OCI-LY3 (cell line): Measurements from ENCODE around the gene BACE2.

Source experiments
- H2AFZ ChIP-seq: fragments of 200-600, 300-600 bp; shearing (Covaris generic); 2 replicates; pipeline ENCODE4 v1.6.0; 2014; ENCODE audit warnings: antibody characterized with exemption, low read depth, low read length
- H3K27ac ChIP-seq: fragments of 200-600, 300-600 bp; sonication (generic); 2 replicates; pipeline ENCODE4 v1.5.1; 2014; ENCODE audit warnings: mild to moderate bottlenecking, low read length, moderate library complexity, mixed read lengths
- H3K27me3 ChIP-seq: fragments of 200-600, 300-600 bp; sonication (generic); 2 replicates; pipeline ENCODE4 v1.6.1; 2014; ENCODE audit warnings: low read depth, low read length, mixed read lengths
- H3K36me3 ChIP-seq: fragments of 200-600, 300-600 bp; sonication (generic); replicated peaks from 2 replicates; pipeline ENCODE3; 2014; ENCODE audit warnings: low read depth, low read length, mixed read lengths
- H3K4me1 ChIP-seq: fragments of 300-600, 200-600 bp; sonication (generic); 2 replicates; pipeline ENCODE4 v1.6.1; 2014; ENCODE audit warnings: low read length, mixed read lengths
- H3K4me2 ChIP-seq: fragments of 200-600, 300-600 bp; sonication (generic); 2 replicates; pipeline ENCODE4 v1.6.1; 2014; ENCODE audit warnings: low read length, mixed read lengths
- H3K4me3 ChIP-seq: fragments of 300-600, 200-600 bp; sonication (generic); 2 replicates; pipeline ENCODE4 v1.5.1; 2014; ENCODE audit warnings: antibody characterized with exemption, mild to moderate bottlenecking, low read length, moderate library complexity
- H3K79me2 ChIP-seq: fragments of 300-600, 200-600 bp; shearing (Covaris generic); 2 replicates; pipeline ENCODE4 v1.6.1; 2014; ENCODE audit warnings: mild to moderate bottlenecking, low read length, mixed read lengths
- H3K9ac ChIP-seq: fragments of 300-600, 200-600 bp; shearing (Covaris generic); 2 replicates; pipeline ENCODE4 v1.6.0; 2014; ENCODE audit warnings: mild to moderate bottlenecking, low read length, moderate library complexity
- H3K9me3 ChIP-seq: fragments of 200-600, 300-600 bp; shearing (Covaris generic); 2 replicates; pipeline ENCODE4 v1.6.1; 2014; ENCODE audit warnings: low read length, mixed read lengths; ENCODE audit not compliant: insufficient read depth
- H4K20me1 ChIP-seq: fragments of 200-600, 300-600 bp; sonication (generic); 2 replicates; pipeline ENCODE4 v1.6.1; 2016; ENCODE audit warnings: low read length, mixed read lengths; ENCODE audit not compliant: insufficient read depth
- CTCF ChIP-seq: fragments of 200-600, 300-600 bp; sonication (generic); IDR thresholded peaks from 2 replicates; pipeline ENCODE4 v1.5.1; 2014; ENCODE audit warnings: antibody characterized with exemption, low read length, low read depth
- EZH2phosphoT487 ChIP-seq: fragments of 200-600 bp; shearing (Covaris generic); IDR thresholded peaks from 2 replicates; pipeline ENCODE4 v1.6.1; 2018; ENCODE audit warnings: antibody characterized with exemption, mixed run types, low read depth

The BACE2 gene

GRCh38 chr21:41185802-41186201, 17.8 kb downstream of the BACE2 start:
- Histone ChIP-seq H3K36me3 (no peaks in the 10 kb centered on the region), H3K27ac (no peak overlapping the region), H2AFZ (no peak overlapping the region), H4K20me1 (no peaks in the 10 kb centered on the region), H3K9ac (no peak overlapping the region), H3K79me2 (no peaks in the 10 kb centered on the region), H3K4me2 (no peak overlapping the region), H3K9me3 (no peaks in the 10 kb centered on the region), H3K4me1 (no peaks in the 10 kb centered on the region), H3K4me3 (no peak overlapping the region), H3K27me3 (no peaks in the 10 kb centered on the region)
- TF ChIP-seq EZH2phosphoT487, result no peak
- no peak for TF ChIP-seq CTCF

GRCh38 chr21:41186755-41187536, 19.0 kb downstream of the BACE2 start:
- H2AFZ ChIP-seq, result no peak overlapping the region
- H3K79me2 ChIP-seq, result no peaks in the 10 kb centered on the region
- H3K9me3 ChIP-seq, result no peaks in the 10 kb centered on the region
- H3K27me3 ChIP-seq, result no peaks in the 10 kb centered on the region
- no peak overlapping the region for H3K4me3 ChIP-seq
- H3K9ac ChIP-seq, result no peak overlapping the region
- no peaks in the 10 kb centered on the region for H4K20me1 ChIP-seq
- H3K36me3 ChIP-seq, result no peaks in the 10 kb centered on the region
- TF ChIP-seq CTCF (no peak), EZH2phosphoT487 (no peak)
- no peak overlapping the region for H3K27ac ChIP-seq
- H3K4me1 ChIP-seq, result no peaks in the 10 kb centered on the region
- H3K4me2 ChIP-seq, result no peak overlapping the region

GRCh38 chr21:41187537-41188025, 19.6 kb downstream of the BACE2 start:
- TF ChIP-seq EZH2phosphoT487 (no peak), CTCF (no peak)
- H3K36me3 ChIP-seq, result no peaks in the 10 kb centered on the region
- H3K9me3 ChIP-seq, result no peaks in the 10 kb centered on the region
- H3K27ac ChIP-seq, result no peak overlapping the region
- no peak overlapping the region for H3K4me3 ChIP-seq
- H4K20me1 ChIP-seq, result no peaks in the 10 kb centered on the region
- no peak overlapping the region for H3K9ac ChIP-seq
- H3K79me2 ChIP-seq, result no peaks in the 10 kb centered on the region
- H3K4me1 ChIP-seq, result no peaks in the 10 kb centered on the region
- no peak overlapping the region for H2AFZ ChIP-seq
- no peak overlapping the region for H3K4me2 ChIP-seq
- no peaks in the 10 kb centered on the region for H3K27me3 ChIP-seq

GRCh38 chr21:41188486-41189149, 20.7 kb downstream of the BACE2 start:
- no peaks in the 10 kb centered on the region for H3K36me3 ChIP-seq
- H3K9ac ChIP-seq, result no peak overlapping the region
- no peak overlapping the region for H3K4me3 ChIP-seq
- TF ChIP-seq EZH2phosphoT487 (no peak), CTCF (no peak)
- no peaks in the 10 kb centered on the region for H3K79me2 ChIP-seq
- no peaks in the 10 kb centered on the region for H3K4me1 ChIP-seq
- H2AFZ ChIP-seq, result no peak overlapping the region
- no peaks in the 10 kb centered on the region for H3K9me3 ChIP-seq
- no peaks in the 10 kb centered on the region for H4K20me1 ChIP-seq
- no peak overlapping the region for H3K27ac ChIP-seq
- H3K27me3 ChIP-seq, result no peaks in the 10 kb centered on the region
- H3K4me2 ChIP-seq, result no peak overlapping the region
